NCI-H345 (cell line): Measurements from ENCODE around the gene ABHD17B.
"Not testable (repeated sequence)": the region's sequence is repeated elsewhere in the genome, so short reads cannot be mapped to it uniquely, and the experiment has no call there.

ENCODE experiments used
- DNase-seq: peaks from one replicate; lab custom pipeline; 2025; lab: John Stamatoyannopoulos, UW

ABHD17B gene

GRCh38 chr9:71911061-71911907 is at the start of gene ABHD17B, which contains the start of gene C9orf85:
Gene ABHD17B, minus strand, starts transcription at chr9:71911193. Its CDS starts 36,113 bp downstream, at chr9:71875080.
Gene C9orf85, plus strand, starts transcription at chr9:71911639. Its CDS starts 96 bp downstream, at chr9:71911735.
- DNase-seq, result peak; percentile 99

DNA sequence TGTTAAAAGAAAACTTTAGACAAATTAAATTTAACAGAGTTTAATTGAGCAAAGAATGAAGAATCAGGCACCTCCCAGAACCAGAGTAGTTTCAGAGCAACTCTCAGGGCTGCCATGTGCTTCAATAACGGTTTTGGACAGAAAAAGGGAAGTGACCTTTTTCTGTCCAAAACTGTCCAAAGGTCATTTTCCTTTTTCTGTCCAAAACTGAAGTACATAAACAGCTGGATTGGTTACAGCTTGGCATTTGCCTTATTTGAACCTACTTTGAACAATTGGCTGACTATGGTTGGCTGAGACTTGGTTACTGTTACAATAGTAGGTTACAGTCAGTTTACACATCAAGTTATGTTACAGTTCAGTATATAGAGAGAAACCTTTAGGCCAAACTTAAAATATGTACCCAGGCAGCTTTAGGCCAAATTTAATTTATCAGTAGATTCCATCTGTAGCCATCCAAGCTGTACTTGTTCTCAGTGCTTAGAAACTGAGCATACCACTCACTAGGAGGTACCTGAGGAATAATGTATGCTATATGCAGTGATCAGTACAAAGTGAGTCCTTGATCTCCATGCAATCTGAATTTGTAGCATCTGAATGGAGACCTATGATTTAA is 44.4 kb upstream of the ABHD17B start:
- DNase-seq, result no peak

DNA sequence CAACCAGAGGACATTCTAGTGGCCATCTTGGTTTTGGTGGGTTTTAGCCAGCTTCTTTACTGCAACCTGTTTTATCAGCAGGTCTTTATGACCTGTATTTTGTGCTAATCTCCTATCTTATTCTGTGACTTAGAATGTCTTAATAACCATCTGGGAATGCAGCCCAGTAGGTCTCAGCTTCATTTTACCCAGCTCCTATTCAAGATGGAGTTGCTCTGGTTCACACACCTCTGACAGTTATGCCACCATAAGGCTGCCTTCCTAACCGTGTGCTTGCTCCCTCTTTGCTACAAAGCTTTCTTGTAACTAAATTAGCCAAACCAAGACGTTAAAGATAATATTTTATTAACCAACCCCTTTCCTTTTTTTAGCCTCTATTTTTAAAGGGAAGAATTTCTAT is 43.7 kb upstream of the ABHD17B start:
- not testable (repeated sequence) for DNase-seq

- no peak for DNase-seq
Observed at GRCh38 chr9:71944754-71945375, 33.9 kb upstream of the ABHD17B start.

DNA sequence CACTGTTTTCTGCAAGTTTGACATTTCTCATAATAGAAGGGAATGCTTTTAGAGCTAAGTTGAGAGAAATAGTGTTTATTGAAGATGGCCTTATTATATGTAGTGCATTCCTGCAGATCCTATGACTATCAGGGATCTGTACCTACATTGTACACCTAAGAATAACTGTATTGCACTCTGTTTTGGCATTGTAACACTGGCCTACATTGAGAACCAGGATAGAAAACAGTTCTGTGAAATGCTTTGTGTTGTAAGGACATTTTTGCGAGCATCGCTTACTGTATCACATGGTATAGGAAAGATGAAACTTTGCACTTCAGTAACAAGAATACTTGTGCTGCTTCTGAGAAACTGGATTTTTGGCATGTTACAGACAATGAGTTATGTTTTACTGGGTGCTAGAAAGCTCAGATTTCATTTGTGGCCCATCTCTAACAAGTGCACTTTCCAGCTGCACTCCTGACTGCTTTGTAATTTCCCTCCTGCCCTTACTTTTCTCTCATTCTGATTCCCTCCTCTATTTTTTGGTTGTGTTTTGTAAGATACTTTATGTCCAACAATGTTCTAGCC is 31.1 kb upstream of the ABHD17B start:
- no peak for DNase-seq

DNA sequence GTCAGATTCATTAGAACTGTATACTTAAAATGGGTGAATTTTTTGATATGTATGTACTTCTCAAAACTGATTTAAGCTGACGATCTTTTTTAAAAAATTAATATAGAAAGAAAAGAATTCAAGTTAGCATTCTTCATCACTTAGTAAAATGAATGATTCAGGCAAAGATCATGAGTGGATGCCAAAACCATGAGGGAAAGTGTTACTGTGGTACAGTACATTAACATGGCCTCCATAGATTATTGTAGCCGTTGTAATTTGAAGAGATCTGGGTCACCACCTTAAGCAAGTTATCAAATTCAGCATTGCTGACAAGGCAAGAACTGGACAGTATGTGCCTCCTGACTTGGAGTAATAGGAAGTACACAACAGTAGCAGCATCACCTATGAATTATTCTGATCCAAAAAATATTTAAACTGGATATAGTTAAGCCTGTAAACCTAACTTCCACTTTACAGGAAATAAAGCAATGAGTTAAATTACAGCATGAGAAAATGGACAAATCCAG is 30.1 kb upstream of the ABHD17B start:
- DNase-seq, result no peak

DNA sequence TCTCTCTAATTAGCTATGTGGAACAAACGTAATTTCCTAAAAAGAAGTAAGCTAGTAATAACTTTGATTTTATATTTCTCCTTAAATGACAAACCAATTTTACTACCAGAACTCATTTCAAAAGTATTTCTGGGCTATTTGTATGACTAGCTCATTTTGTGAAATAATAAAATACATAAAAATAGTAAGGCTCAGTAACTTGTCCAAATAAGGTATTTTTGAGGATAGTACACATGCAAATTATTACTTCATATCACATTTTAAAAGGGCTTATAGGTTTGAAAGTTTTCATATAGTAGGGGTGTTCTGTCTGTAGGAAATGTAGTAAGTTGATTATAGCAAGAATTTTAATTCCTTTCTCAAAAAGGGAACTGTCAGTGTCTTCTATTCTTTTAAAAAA is 26.9 kb upstream of the ABHD17B start:
- DNase-seq, result no peak

DNA sequence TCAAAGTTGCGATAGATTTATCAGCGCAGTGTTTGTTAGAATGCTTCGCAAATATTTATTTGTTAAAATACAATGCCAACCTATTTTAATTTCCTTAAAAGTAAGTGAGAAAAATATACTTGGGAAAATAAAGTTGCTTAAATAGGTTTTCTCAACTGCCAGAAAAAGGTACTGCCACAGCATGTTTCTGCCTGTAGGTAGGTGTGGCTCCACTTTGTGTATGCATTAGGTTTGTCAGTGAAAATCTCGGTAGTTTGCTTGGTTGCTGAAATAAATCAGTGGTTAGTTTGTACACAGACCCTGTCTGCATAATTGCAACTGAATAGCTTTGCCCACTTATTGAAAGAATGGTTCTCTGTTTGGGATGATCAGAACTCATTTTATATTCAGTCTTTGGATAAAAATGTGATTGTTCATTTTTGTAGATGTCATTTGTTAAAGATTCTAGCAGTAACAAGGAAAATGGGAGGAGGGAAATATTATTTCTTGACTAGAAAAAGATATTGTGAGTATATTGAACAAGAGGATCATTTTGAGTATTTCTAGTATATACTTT is 26.2 kb upstream of the ABHD17B start:
- no peak for DNase-seq

DNA sequence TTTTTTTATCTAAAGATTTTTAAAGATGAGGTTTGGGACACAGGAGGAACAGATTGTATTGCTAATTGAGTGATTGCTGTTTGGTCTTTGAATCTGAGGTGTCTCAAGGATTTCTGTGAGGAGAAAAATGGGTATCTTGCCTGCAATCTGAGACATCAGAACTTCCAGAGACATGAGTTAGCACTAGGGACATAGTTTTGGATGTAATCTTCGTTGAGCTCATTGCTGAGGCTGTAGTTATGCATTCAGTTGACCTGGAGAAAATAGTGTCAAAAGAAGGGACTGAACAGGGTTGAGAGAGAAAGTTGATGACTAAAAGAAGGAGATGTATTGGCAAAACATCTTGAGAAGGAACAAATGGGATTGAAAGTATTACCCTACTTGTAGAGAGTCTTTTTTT is 25.1 kb upstream of the ABHD17B start:
- no peak for DNase-seq

- DNase-seq, result no peak
Observed at GRCh38 chr9:71931166-71931565, 20.2 kb upstream of the ABHD17B start.

DNA sequence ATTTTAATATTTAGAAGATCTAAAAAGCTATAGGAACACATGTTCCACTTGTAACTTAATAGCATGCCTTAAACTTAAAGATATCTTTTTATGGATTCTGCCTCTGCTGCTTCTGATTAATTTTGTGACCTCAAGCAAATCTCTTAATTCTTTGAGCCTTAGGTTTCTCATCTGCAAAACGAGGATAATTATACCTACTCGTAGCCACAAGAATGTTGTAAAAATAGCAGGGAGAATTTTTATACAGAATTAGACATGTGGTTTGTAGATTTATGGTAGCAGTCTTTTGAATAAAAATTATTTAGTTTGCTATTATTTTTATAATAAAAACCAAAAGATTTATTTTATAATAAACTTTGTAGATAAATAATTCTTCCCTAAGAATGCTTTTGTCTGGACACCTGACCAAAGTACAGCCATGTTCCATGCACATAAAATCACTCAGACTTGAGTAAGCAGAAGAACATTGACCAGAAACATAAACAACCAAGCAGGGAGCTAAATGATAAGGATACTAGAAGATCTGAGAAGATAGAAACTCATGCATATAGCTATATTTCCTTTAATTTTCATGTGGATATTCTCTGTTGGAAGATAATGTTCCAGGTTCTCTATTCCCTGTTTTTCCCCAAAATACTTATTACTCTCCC is 18.9 kb upstream of the ABHD17B start:
- no peak for DNase-seq

- DNase-seq, result no peak
Observed at GRCh38 chr9:71929223-71929622, 18.2 kb upstream of the ABHD17B start.

GRCh38 chr9:71928806-71929205 is 17.8 kb upstream of the ABHD17B start:
- DNase-seq, result no peak

DNA sequence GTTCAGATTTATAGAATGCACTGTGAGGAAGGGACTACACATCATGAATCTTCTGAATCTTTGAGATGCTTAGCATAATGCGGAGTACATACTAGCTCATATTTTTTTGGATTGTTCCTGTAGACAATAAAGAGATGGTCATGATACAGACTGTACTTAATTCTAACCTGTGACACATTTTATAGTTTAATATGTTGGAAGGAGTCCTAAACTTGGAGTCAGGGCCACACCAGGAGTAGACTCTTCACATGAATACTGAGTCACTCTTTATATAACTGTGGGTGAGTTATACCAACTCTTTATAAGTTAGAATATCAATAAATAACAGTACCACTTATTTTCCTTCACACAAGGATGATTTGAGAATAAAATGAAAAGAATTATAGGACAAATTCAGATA is 17.4 kb upstream of the ABHD17B start:
- DNase-seq, result no peak

GRCh38 chr9:71925834-71926233 is 14.8 kb upstream of the ABHD17B start:
- no peak for DNase-seq

DNA sequence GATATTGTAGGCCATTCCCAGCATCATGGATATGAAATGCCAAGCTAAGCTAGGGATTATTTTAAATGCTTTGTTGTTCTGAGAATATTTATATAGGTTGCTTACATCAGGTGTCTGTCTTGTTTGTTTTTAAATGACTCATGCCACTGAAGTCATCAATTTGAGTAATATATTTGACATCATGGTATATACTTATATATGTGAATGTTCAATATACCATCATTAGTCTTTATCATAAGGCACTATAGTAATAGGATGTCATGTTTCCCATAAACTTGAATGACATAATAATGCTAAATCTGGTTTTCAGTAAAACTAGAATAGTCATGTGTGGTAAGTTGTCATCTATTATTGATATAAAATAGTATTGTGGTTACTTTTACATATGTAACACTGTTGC is 13.6 kb upstream of the ABHD17B start:
- DNase-seq, result no peak

- DNase-seq, result no peak
Observed at GRCh38 chr9:71921190-71921814, 10.3 kb upstream of the ABHD17B start.

- no peak for DNase-seq
Observed at GRCh38 chr9:71920456-71921189, 9.6 kb upstream of the ABHD17B start.

DNA sequence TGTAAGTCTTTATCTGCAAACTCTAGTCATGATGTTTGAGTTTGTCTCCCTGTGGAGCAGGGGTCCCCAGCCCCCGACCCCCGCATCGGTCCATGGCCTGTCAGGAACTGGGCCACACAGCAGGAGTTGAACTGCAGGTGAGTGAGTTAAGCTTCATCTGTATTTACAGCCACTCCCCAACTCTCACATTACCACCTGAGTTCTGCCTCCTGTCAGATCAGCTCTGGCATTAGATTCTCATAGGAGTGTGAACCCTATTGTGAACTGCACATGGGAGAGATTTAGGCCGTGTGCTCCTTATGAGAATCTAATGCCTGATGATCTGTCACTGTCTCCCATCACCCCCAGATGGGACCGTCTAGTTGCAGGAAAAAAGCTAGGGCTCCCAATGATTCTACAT is 7.4 kb upstream of the ABHD17B start:
- DNase-seq, result no peak

- no peak for DNase-seq
Observed at GRCh38 chr9:71916834-71917534, 6.0 kb upstream of the ABHD17B start.
